HL-60 (cell line): ENCODE measurements around the gene BPIFB6.

Experiments used
- DNase-seq, 2 experiments: peaks; one replicate each; pipeline ENCODE4 v3.0.0-alpha.2; 2010 to 2020; ENCODE audit warnings: low read depth in 1 of 2, low spot score in 1 of 2
- H3K27ac ChIP-seq: fragments of 250-450 bp; sonication (Bioruptor Pico); replicated peaks from 2 replicates; pipeline ENCODE4 v1.5.1; 2020; ENCODE audit warnings: mild to moderate bottlenecking, moderate library complexity
- H3K27me3 ChIP-seq: fragments of 250-450 bp; sonication (Bioruptor Pico); 2 replicates; pipeline ENCODE4 v1.5.1; 2021; ENCODE audit warnings: mild to moderate bottlenecking, moderate library complexity; ENCODE audit not compliant: insufficient read depth, poor library complexity, severe bottlenecking
- H3K4me3 ChIP-seq: replicated peaks from 2 replicates; pipeline ENCODE4 v1.5.1; 2011; ENCODE audit warnings: mild to moderate bottlenecking, control low read depth, low read length; ENCODE audit not compliant: insufficient read depth
- GABPA ChIP-seq: IDR thresholded peaks from 2 replicates; pipeline ENCODE4 v1.6.1; 2012; ENCODE audit warnings: low read depth
- POLR2AphosphoS5 ChIP-seq: IDR thresholded peaks from 2 replicates; pipeline ENCODE4 v1.6.1; 2012; ENCODE audit warnings: low read depth
- SPI1 ChIP-seq: IDR thresholded peaks from 2 replicates; pipeline ENCODE4 v1.6.1; 2012; ENCODE audit warnings: low read depth, mild to moderate bottlenecking, borderline replicate concordance
- TF ChIP-seq, protein P1 (sequence below): IDR thresholded peaks from 2 replicates; pipeline ENCODE4 v1.6.1; 2012; ENCODE audit warnings: low read depth; ENCODE audit not compliant: insufficient replicate concordance
- TF ChIP-seq, protein P2 (sequence below): IDR thresholded peaks from one replicate; pipeline ENCODE4 v1.5.1; 2011; ENCODE audit warnings: low read length, control low read depth, inconsistent platforms; ENCODE audit not compliant: insufficient read depth

The BPIFB6 gene

DNA sequence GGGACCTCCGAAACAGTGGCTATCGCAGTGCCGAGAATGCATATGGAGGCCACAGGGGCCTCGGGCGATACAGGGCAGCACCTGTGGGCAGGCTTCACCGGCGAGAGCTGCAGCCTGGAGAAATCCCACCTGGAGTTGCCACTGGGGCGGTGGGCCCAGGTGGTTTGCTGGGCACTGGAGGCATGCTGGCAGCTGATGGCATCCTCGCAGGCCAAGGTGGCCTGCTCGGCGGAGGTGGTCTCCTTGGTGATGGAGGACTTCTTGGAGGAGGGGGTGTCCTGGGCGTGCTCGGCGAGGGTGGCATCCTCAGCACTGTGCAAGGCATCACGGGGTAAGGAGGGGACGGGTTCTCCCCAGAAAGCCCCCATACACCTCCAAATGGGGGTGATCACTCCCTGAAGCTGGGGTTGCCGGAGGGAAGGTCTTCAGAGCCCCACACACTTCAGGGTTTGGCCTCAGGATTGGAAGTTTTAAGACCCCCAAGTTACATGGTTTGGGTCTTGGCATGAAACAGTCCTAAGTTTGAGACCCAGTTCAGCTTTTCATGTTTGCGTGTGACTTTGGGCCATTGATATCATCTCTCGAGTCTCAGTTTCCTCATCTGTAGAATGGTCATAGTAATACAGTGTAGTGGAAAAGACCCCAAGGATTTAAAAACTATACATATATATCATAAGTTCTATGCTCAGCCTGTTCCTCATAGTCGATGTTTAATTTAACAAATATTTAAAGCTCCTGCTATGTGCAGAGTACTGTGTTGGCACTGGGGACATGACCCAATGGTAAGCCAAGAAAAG is 52.3 kb downstream of the BPIFB6 start:
- no peak overlapping the region for H3K4me3 ChIP-seq
- no peak overlapping the region for H3K27ac ChIP-seq
- no peak for DNase-seq
- TF ChIP-seq, protein P1, sequence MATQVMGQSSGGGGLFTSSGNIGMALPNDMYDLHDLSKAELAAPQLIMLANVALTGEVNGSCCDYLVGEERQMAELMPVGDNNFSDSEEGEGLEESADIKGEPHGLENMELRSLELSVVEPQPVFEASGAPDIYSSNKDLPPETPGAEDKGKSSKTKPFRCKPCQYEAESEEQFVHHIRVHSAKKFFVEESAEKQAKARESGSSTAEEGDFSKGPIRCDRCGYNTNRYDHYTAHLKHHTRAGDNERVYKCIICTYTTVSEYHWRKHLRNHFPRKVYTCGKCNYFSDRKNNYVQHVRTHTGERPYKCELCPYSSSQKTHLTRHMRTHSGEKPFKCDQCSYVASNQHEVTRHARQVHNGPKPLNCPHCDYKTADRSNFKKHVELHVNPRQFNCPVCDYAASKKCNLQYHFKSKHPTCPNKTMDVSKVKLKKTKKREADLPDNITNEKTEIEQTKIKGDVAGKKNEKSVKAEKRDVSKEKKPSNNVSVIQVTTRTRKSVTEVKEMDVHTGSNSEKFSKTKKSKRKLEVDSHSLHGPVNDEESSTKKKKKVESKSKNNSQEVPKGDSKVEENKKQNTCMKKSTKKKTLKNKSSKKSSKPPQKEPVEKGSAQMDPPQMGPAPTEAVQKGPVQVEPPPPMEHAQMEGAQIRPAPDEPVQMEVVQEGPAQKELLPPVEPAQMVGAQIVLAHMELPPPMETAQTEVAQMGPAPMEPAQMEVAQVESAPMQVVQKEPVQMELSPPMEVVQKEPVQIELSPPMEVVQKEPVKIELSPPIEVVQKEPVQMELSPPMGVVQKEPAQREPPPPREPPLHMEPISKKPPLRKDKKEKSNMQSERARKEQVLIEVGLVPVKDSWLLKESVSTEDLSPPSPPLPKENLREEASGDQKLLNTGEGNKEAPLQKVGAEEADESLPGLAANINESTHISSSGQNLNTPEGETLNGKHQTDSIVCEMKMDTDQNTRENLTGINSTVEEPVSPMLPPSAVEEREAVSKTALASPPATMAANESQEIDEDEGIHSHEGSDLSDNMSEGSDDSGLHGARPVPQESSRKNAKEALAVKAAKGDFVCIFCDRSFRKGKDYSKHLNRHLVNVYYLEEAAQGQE, result no peak
- TF ChIP-seq, protein P2, sequence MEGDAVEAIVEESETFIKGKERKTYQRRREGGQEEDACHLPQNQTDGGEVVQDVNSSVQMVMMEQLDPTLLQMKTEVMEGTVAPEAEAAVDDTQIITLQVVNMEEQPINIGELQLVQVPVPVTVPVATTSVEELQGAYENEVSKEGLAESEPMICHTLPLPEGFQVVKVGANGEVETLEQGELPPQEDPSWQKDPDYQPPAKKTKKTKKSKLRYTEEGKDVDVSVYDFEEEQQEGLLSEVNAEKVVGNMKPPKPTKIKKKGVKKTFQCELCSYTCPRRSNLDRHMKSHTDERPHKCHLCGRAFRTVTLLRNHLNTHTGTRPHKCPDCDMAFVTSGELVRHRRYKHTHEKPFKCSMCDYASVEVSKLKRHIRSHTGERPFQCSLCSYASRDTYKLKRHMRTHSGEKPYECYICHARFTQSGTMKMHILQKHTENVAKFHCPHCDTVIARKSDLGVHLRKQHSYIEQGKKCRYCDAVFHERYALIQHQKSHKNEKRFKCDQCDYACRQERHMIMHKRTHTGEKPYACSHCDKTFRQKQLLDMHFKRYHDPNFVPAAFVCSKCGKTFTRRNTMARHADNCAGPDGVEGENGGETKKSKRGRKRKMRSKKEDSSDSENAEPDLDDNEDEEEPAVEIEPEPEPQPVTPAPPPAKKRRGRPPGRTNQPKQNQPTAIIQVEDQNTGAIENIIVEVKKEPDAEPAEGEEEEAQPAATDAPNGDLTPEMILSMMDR, result no peak
- no peak for TF ChIP-seq POLR2AphosphoS5
- no peak for TF ChIP-seq GABPA
- no peak for TF ChIP-seq SPI1
- H3K27me3 ChIP-seq, result no peaks in the 10 kb centered on the region

DNA sequence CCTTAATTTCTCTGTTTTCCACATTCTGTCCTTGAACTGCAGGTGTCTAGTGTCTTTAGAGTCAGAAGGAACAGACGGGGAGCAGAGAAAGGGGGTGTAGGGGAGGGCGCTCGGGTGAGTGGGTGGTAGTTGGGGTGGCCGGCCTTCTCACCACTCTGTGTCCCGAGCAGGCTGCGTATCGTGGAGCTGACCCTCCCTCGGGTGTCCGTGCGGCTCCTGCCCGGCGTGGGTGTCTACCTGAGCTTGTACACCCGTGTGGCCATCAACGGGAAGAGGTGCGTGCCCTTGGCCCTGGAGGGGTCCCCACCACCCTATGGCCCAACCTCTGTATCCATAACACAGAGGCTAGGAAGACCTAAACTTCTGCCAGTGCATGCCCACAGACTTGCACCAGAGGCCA is 53.3 kb downstream of the BPIFB6 start:
- Histone ChIP-seq H3K27me3 (no peaks in the 10 kb centered on the region), H3K27ac (no peak overlapping the region), H3K4me3 (no peak overlapping the region)
- TF ChIP-seq, protein P1, result no peak
- TF ChIP-seq POLR2AphosphoS5, result no peak
- TF ChIP-seq GABPA, result no peak
- no peak for TF ChIP-seq SPI1
- TF ChIP-seq, protein P2, result no peak
- no peak for DNase-seq

DNA sequence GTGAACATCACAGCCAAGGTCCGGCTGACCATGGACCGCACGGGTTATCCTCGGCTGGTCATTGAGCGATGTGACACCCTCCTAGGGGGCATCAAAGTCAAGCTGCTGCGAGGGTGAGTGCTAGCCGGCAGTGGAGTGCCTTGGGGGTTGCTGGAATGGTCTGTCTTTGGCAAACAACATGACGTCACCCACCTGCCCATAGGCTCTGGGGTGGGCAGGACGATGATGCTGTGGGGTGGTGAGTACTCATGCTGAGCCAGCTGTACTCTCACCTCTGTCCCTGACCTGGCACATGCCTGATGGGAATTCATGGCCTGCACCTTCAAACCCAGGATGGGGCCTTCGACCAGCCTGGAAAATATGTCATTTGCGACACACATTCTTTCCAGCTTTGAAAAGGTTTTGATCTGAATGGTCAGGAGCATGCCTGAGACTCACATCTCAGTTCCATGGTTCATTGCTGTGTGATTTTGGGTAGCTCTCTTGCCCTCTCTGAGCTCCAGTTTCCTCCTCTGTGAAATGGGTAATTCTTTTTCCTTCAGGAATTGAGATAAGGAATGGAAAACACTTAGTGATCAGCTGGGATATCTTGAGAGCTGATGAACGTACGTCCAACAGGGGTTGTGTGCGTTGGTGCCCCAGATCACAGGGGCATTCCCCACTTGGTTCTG is 54.7 kb downstream of the BPIFB6 start:
- TF ChIP-seq, protein P1, result no peak
- TF ChIP-seq SPI1 (no peak), GABPA (no peak), POLR2AphosphoS5 (no peak)
- TF ChIP-seq, protein P2, result no peak
- Histone ChIP-seq H3K27ac (no peak overlapping the region), H3K27me3 (no peaks in the 10 kb centered on the region), H3K4me3 (no peak overlapping the region)
- no peak for DNase-seq
